ENCODE results near the gene COX17. TPM values are rescaled to one million over a fixed set of nuclear protein-coding genes. Genes with fewer than 3 reads are reported as not detected.

Gene COX17
- total RNA-seq, 1 donor from 2014 or later, result 22.8 TPM

GRCh38 chr3:119715105-119715504 lies 37.9 kb upstream of the COX17 start:
- no peak overlapping the region for H3K4me3 Mint-ChIP-seq (ENCODE audit: unreplicated experiment)
- H3K4me2 ChIP-seq (ENCODE audit: low read length), result no peak overlapping the region
- peaks cover 1% of the 10 kb centered on the region for H3K4me1 Mint-ChIP-seq (ENCODE audit: low read depth, unreplicated experiment)
- no peaks in the 10 kb centered on the region for H3K4me1 ChIP-seq (ENCODE audit: insufficient read depth, low read length)
- no peaks in the 10 kb centered on the region for H3K79me2 ChIP-seq (ENCODE audit: insufficient read depth, low read length)
- no peaks in the 10 kb centered on the region for H3K27me3 Mint-ChIP-seq (ENCODE audit: low read depth, unreplicated experiment)
- FAIRE-seq (no peak), DNase-seq (ENCODE audit: low read depth) (no peak)
- no peaks in the 10 kb centered on the region for H3K27me3 ChIP-seq (ENCODE audit: insufficient read depth, low read length)
- no peak overlapping the region for H3K4me3 ChIP-seq (ENCODE audit: insufficient read depth, low read depth, low read length)
- no peak overlapping the region for H3K27ac ChIP-seq (ENCODE audit: low read depth, low read length)
- no peak overlapping the region for H3K27ac Mint-ChIP-seq (ENCODE audit: unreplicated experiment)
- no peaks in the 10 kb centered on the region for H3K36me3 ChIP-seq (ENCODE audit: insufficient read depth, low read length)
- H3K9me3 ChIP-seq (ENCODE audit: insufficient read depth, low read depth, low read length), result no peaks in the 10 kb centered on the region
- TF ChIP-seq EZH2 (IDR thresholded peaks at IDR 0.05; ENCODE audit: insufficient read depth, low read length) (no peak), CTCF (IDR thresholded peaks at IDR 0.05; ENCODE audit: insufficient read depth, low read depth, low read length) (no peak)
- no peak overlapping the region for H2AFZ ChIP-seq (ENCODE audit: low read depth, low read length)
- H3K9me3 Mint-ChIP-seq (ENCODE audit: unreplicated experiment), result no peaks in the 10 kb centered on the region
- no peaks in the 10 kb centered on the region for H4K20me1 ChIP-seq (ENCODE audit: insufficient read depth, low read length)
- peaks cover 4% of the 10 kb centered on the region for H3K36me3 Mint-ChIP-seq (ENCODE audit: low read depth, unreplicated experiment)
- H3K9ac ChIP-seq (ENCODE audit: low read length), result no peak overlapping the region

GRCh38 chr3:119703820-119704531 lies 26.8 kb upstream of the COX17 start:
- H2AFZ ChIP-seq (ENCODE audit: low read depth, low read length), result peak overlapping the region; percentile 85
- no peak for DNase-seq (ENCODE audit: low read depth)
- no peak overlapping the region for H3K4me3 ChIP-seq (ENCODE audit: insufficient read depth, low read depth, low read length)

More at GRCh38 chr3:119703820-119704531, 26.8 kb upstream of the COX17 start:
- H3K4me1 ChIP-seq (ENCODE audit: insufficient read depth, low read length), result peaks cover 8% of the 10 kb centered on the region
- H3K27ac ChIP-seq (ENCODE audit: low read depth, low read length), result no peak overlapping the region
- Mint-ChIP-seq H3K36me3 (ENCODE audit: low read depth, unreplicated experiment) (no peaks in the 10 kb centered on the region), H3K4me1 (ENCODE audit: low read depth, unreplicated experiment) (no peaks in the 10 kb centered on the region), H3K27me3 (ENCODE audit: low read depth, unreplicated experiment) (peaks cover 12% of the 10 kb centered on the region), H3K9me3 (ENCODE audit: unreplicated experiment) (no peaks in the 10 kb centered on the region), H3K27ac (ENCODE audit: unreplicated experiment) (no peak overlapping the region), H3K4me3 (ENCODE audit: unreplicated experiment) (peak overlapping the region; percentile 76)
- H3K79me2 ChIP-seq (ENCODE audit: insufficient read depth, low read length), result no peaks in the 10 kb centered on the region
- H3K27me3 ChIP-seq (ENCODE audit: insufficient read depth, low read length), result peaks cover 3% of the 10 kb centered on the region
- no peaks in the 10 kb centered on the region for H4K20me1 ChIP-seq (ENCODE audit: insufficient read depth, low read length)
- no peaks in the 10 kb centered on the region for H3K9me3 ChIP-seq (ENCODE audit: insufficient read depth, low read depth, low read length)
- no peaks in the 10 kb centered on the region for H3K36me3 ChIP-seq (ENCODE audit: insufficient read depth, low read length)
- H3K9ac ChIP-seq (ENCODE audit: low read length), result no peak overlapping the region
- FAIRE-seq, result no peak
- no peak for TF ChIP-seq EZH2 (IDR thresholded peaks at IDR 0.05; ENCODE audit: insufficient read depth, low read length)
- no peak for TF ChIP-seq CTCF (IDR thresholded peaks at IDR 0.05; ENCODE audit: insufficient read depth, low read depth, low read length)
- peak overlapping the region; percentile 93 for H3K4me2 ChIP-seq (ENCODE audit: low read length)
